HG03135 (cell line): ENCODE data around the gene DHCR7.
"Not testable (repeated sequence)": the region's sequence is repeated elsewhere in the genome, so short reads cannot be mapped to it uniquely, and the experiment has no call there.

Experiments used
- ATAC-seq: cut with Tn5 transposase; IDR thresholded peaks from one replicate; pipeline ENCODE4 v1.9.1; 2021; ENCODE audit warnings: mild to moderate bottlenecking, moderate library complexity; ENCODE audit not compliant: unreplicated experiment

Gene DHCR7

GRCh38 chr11:71442123-71442522, 6.1 kb downstream of the DHCR7 start:
- no peak for ATAC-seq

DNA sequence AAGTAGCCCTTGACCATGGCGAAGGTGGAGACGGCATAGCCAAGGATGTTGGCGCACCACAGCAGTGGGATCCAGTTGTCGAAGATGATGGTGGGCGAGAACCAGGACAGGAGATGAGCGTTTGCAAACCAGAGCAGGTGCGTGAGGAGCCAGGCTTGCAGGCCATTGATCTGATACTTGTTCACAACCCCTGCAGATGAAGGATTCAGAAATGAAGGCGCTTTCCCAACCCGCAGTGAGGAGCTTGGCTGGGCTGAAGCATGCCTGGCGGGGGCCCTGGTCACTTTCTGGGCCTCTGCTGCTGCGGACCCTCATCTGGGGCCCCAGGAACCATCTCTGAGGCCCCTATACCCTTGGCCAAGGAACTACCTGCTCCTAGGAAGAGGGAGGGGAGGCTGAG, 6.9 kb downstream of the DHCR7 start:
- no peak for ATAC-seq

DNA sequence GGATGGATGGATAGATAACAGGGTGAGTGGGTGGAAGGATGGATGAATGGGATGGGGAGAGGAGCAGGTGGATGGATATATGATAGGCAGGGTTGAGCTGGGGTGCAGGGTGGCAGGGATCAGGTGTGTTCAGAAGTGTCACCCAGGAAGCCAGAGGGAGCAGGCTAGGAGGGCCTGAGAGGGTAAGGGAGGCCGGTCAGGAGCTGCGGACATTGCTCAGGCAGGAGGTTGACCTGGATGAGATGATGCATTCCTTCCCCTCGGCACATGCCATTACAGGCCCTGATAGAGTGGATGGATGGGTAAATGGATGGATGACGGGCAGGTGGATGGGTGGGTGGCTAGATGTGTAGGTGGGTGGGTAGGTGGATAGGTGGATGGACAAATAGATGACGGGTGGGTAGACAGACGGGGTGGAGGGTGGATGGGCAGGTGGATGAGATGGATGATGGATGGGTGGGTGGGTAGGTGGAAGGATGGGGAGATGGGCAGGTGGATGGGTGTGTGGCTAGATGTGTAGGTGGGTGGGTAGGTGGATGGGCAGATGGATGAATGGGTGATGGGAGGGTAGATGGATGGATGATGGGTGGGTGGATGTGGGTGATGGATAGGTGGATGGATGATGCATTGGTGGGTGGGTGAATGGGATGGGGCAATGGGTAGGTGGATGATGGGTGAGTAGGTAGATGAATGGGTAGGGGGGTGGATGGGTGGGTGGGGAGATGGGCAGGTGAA, 8.0 kb downstream of the DHCR7 start:
- no peak for ATAC-seq

- no peak for ATAC-seq
Observed at GRCh38 chr11:71438650-71439049, 9.5 kb downstream of the DHCR7 start.

GRCh38 chr11:71437879-71438278, 10.3 kb downstream of the DHCR7 start:
- ATAC-seq = no peak

GRCh38 chr11:71437399-71437798, 10.8 kb downstream of the DHCR7 start:
- ATAC-seq = no peak

GRCh38 chr11:71436861-71437260, 11.3 kb downstream of the DHCR7 start:
- ATAC-seq = no peak

DNA sequence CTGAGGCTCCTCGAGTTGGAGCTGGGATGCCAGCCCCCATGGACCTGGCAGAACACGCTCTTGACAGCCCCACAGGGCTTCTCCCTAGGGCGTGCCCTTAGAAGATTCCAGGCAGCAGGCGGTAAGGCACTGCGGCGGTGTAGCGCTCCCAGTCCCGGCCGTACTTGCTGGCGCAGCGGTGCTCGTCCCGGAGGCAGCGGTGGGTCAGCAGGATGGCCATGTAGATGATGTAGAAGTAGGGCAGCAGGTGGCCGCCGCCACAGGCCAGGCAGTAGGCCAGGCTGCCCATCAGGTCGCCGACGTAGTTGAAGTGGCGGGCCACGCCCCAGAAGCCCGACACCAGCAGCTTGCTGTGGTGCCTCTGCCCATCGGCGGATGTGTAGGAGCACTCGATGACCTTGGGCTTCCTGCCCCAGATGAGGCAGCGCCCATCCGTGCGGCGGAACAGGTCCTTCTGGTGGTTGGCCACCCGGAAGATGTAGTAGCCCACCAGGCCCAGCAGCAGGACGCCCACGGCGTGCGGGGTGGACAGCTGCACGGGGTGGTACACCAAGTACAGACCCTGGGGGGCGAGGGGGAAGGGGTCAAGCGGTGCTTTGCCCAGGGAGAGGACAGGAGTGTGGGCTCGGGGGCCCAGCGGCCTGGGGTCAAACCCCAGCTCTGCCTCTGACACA, 12.8 kb downstream of the DHCR7 start:
- ATAC-seq = no peak

DNA sequence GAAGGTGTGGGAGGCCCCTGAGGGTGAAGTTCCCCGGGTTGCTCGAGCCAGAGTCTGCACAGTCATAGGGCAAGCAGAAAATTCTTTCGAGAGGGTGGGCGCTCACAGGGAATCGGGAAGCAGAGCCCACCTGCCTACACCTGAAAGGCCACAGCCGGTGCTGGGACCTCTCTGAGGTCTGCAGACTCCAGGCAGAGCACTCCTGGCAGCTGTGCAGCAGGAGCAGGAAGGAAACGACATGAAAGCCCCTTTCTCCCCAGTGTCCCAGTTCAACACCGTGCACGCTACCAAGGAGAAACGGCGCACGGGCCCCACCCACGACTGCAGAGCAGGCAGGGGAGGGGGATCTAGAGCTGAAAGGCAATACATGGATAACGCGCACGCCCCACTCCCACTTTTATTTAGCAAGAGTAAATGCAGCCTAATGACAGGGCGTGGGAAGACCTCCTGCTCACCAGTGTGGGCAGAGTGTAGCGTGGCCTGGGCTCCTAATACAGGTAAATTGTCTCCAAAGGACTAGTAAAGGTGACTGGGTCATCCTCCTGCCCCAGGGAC, 13.5 kb downstream of the DHCR7 start:
- ATAC-seq = no peak

DNA sequence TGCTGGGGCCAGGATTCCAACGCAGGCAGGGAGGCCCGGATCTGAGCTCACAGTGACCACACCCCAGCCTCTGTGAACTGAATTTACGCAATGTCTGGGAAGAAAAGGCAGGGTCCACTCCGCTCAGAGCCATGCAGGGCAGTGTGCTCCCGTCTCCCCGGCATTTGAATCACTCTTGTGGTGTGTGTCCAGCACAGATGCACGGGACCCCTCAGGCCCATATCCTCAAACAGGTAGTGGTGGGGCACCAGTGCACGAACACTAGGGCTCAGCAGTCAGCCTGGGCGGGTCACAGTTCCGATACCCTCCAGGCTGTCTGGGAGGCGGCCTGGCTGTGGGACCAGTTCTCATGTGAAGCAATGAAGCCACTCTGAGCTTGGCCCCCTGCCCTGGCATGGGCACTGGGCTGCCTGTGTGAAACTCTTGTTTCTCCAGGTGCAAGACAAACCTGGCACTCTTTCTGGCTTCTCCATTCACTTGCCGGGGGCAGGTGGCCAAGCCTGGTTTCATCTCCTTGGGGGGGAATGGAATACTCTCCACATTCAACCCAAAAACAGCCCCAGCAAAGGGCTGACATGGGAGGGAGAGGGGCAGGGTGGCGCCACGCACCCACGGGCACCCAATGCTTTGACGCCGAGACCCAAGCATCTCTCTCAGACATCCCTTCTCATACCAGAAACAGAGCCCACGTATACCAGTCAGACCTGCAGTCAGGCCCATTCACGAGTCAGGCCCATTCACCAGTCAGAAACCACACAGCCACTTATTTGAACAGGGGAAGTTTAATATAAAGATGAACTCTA, 14.3 kb downstream of the DHCR7 start:
- no peak for ATAC-seq

DNA sequence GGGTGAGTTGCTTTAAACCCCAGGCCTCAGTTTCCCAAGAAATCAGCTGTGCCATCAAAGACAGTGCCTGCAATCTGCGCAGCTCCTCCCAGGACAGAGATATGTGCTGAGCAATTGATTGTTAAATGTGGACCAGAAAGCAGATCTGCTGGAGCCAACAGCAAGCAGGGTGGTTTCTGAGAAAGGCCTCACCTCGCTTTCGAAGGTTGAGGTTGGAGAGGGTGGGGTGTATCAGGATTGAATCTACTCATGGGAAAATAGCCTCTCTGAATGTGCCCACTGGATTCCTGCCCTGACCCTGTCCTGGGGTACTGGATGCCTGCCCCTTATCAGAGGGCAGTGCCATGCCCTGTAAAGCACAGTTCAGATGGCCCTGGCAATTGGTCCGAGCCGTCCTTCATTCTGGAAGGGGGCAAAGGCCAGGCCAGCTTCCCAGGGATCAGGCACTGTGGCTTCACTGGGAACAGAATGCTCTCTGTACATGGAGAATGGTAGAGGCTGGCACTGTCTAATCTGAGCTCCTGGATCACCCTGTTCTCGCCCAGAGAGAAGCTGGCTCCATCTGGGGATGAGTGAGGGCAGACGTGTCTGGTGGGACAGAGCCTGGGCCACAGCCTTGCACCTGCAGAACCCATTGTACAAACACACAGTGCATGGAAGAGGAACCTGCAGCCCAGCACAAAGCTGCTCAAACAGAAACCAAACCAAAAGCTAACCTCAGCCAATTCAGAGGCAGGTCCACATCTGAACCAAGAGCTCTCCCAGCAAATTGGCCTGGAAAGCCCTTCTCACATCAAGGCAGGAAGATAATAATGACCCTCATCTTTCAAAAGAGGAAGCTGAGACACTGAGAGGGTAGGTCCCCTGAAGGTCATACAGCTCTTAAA, 15.2 kb downstream of the DHCR7 start:
- ATAC-seq = no peak

DNA sequence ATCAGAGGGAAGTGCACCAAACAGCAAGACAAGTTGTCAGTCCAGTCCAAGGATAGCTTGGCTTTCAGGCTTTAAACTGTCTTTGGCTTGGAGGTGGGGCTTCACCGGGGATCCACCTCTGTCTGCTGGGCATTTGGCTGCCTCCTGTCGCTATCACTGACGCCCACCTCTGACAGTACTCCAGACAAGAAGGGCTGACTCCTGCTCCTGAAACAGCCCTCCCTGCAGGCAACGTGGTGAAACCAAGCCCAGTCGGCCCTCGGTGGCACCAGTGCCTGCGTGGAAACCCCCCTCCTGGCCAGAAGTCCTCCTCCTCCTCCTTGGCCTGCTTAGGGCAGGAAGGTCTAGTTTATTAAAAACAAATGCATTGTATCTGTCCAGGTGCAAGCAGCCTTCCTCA, 16.9 kb downstream of the DHCR7 start:
- no peak for ATAC-seq

DNA sequence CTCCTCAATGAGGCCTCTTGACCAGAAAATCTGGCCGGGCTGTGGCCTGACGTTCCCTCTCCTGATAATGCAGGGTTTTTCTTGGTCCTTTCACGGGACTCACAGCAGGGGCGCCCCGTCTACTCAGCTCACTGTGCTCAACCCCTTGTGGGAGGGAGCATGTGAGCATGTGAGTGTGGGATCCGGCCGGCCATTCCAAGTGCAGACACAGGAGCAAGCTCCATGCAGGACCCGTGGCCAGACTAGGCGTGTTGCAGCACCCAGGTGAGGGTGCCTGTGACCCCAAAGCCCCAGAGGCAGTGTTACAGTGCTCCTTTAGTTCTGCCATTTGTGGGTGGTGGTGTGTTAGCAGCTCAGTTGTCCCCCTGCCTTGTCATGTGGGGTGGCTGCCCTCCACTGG, 18.0 kb downstream of the DHCR7 start:
- ATAC-seq = no peak

- ATAC-seq = no peak
Observed at GRCh38 chr11:71429701-71430100, 18.5 kb downstream of the DHCR7 start.

- no peak for ATAC-seq
Observed at GRCh38 chr11:71428861-71429435, 19.2 kb downstream of the DHCR7 start.

DNA sequence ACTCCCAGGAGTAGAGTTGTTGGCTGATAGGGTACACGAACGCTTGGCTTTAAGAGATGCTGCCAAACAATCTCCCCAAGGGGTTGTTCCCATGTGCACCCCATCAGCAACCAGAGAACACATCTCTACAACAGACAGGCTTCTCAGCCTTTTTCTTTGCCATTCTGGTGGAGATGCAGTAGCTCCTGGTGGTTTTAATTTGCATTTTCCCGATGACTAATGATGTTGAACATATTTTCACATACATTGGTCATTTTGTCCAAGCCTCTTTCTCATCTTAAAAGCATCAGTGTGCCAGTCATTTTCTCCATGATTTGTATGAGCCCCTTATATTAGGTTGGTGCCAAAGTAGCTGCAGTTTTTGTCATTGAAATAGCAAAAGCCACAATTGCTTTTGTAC, 21.8 kb downstream of the DHCR7 start:
- ATAC-seq = no peak

- ATAC-seq = no peak
Observed at GRCh38 chr11:71425860-71426259, 22.3 kb downstream of the DHCR7 start.

- no peak for ATAC-seq
Observed at GRCh38 chr11:71425409-71425808, 22.8 kb downstream of the DHCR7 start.

GRCh38 chr11:71423181-71423790, 24.9 kb downstream of the DHCR7 start:
- ATAC-seq = no peak

DNA sequence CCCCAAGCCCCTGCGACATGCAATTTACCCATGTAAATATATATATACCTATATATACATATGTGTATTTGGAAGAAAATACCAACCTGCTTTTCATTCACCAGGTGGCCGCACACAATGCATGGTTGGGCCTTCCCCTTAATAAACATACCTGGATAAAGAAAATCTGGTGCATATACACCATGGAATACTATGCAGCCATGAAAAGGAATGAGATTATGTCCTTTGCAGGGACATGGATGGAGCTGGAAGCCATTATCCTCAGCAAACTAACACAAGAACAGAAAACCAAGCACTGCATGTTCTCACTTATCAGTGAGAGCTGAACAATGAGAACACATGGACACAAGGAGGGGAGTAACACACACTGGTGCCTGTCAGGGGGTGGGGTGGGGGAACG, 25.9 kb downstream of the DHCR7 start:
- ATAC-seq = not testable (repeated sequence)
